GM12865 (cell line): Measurements from ENCODE around the gene KRT3.
"Not testable (repeated sequence)": the region's sequence is repeated elsewhere in the genome, so short reads cannot be mapped to it uniquely, and the experiment has no call there.

Experiments
- DNase-seq: peaks from one replicate; pipeline ENCODE4 v3.0.0; 2010; ENCODE audit warnings: low read depth
- H3K4me3 ChIP-seq: 2 replicates; pipeline ENCODE4 v1.5.1; 2011; ENCODE audit warnings: mild to moderate bottlenecking, low read depth, low read length, control low read depth
- TF ChIP-seq, protein P1 (sequence below): IDR thresholded peaks from 2 replicates; pipeline ENCODE4 v1.5.1; 2011; ENCODE audit warnings: low read length, control low read depth, low read depth, inconsistent platforms; ENCODE audit not compliant: insufficient read depth; ENCODE audit errors: missing control alignments

KRT3 gene

DNA sequence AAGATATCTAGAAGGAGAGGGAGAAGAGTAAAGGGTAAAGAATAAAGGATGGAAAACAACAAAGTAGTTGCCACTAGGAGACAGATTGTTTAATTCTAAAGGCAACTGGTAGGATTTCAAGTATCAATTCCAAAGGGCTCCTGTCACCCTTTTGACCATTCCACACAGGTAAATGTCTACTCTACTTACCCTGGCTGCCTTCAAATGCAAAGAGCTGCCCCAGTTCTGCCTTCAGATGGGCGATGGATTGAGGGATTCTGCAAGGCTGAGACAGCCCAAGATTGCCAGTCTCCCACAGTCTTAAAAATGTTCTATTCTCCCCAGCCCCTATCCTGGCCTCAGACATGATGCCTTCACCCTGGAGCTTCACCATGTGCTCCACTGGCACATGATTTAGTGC is 30.2 kb downstream of the KRT3 start:
- TF ChIP-seq, protein P1, sequence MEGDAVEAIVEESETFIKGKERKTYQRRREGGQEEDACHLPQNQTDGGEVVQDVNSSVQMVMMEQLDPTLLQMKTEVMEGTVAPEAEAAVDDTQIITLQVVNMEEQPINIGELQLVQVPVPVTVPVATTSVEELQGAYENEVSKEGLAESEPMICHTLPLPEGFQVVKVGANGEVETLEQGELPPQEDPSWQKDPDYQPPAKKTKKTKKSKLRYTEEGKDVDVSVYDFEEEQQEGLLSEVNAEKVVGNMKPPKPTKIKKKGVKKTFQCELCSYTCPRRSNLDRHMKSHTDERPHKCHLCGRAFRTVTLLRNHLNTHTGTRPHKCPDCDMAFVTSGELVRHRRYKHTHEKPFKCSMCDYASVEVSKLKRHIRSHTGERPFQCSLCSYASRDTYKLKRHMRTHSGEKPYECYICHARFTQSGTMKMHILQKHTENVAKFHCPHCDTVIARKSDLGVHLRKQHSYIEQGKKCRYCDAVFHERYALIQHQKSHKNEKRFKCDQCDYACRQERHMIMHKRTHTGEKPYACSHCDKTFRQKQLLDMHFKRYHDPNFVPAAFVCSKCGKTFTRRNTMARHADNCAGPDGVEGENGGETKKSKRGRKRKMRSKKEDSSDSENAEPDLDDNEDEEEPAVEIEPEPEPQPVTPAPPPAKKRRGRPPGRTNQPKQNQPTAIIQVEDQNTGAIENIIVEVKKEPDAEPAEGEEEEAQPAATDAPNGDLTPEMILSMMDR, result no peak
- H3K4me3 ChIP-seq, result no peak overlapping the region
- no peak for DNase-seq

- no peak overlapping the region for H3K4me3 ChIP-seq
- DNase-seq, result no peak
- TF ChIP-seq, protein P1, result no peak
These were observed 31.9 kb downstream of the KRT3 start for GRCh38 chr12:52763991-52764390.

DNA sequence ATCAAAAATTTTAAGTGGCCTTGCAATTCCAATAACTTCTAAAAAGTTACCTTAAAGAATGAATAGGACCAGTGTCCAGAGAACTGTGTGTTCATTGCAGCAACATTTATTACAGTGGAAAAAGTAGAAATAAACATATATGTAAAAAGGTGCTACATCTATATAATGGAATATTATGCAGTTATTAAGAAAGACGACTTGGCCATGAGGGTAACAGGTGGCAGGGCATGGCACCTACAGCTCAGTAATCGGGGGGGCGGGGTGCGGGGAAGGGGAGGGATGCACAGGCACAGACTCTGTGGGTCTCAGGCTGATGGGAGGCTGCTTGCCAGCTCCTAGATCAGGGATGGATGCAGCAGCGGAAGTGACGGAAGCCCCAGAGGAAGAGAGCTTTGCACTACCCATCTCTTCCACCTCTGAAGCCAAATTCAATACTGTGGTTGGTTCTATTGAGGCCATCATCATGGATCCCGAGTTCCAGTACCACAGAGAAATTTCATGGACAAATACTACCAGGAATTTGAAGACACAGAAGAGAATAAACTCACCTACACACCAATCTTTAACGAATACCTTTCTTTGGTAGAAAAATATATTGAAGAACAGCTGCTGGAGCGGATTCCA is 32.8 kb downstream of the KRT3 start:
- TF ChIP-seq, protein P1, result no peak
- no peak for DNase-seq
- H3K4me3 ChIP-seq, result no peak overlapping the region

DNA sequence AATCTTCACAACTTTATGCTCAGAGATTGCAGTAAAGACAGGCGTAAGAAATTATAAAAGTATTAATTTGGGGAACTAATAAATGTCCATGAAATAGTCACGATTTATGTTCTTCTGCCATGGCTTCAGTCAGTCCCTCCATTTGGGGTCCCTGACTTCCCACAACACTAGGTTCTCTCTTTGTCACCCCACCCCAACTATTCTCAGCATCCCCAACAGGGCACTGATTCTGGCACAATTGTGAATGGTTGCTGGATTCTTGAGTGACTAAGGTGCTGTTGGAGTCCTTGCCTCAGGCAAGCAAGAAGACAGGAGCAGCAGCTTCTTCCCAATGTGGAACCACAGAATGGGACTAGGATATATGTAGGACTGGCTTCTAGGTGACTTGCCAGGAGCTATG is 34.1 kb downstream of the KRT3 start:
- TF ChIP-seq, protein P1, result no peak
- H3K4me3 ChIP-seq, result no peak overlapping the region
- DNase-seq, result no peak

- DNase-seq, H3K4me3 ChIP-seq: not testable (repeated sequence)
These were observed 34.7 kb downstream of the KRT3 start for GRCh38 chr12:52761218-52761617.

DNA sequence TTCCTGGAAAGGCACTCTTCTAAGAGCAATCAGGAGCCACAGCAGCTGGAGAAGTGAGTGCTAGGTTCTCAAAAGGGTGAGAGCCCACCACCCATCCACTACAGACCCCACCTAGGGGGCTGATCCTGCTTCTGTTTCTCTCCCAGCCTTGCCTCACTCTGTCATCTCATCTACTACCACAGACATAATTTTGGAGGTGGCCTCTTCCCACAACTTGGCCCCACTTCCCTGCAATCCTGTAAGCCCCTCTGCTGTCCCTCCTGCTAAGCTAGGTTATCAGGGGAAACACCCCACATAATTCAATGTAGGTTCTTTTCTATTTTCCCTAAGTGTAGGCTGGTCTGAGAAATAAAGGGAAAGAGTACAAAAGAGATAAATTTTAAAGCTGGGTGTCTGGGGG is 35.3 kb downstream of the KRT3 start:
- H3K4me3 ChIP-seq, result no peak overlapping the region

DNA sequence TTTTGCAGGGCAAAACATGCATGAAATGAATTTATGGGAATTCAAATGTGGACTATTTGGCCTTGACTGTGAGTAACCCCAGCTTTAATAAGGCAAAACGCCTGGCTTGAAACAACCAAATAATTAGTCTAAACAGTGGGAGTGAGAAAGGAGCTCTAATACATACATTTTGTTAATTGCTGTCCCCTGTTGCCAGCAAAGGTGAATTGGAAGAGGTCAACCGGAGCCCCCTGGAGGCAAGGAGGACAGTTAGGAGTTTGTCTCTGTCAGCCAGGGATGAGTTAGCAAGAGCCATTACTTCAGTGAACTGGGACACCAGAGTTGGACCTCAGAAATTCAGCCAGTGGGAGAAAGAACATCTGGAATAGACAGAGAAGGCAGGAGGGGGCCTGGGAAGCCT is 36.2 kb downstream of the KRT3 start:
- TF ChIP-seq, protein P1, result no peak
- no peak for DNase-seq
- H3K4me3 ChIP-seq, result no peak overlapping the region

More for the DNA sequence above, 35.3 kb downstream of the KRT3 start:
- DNase-seq, result no peak
- TF ChIP-seq, protein P1, result no peak

DNA sequence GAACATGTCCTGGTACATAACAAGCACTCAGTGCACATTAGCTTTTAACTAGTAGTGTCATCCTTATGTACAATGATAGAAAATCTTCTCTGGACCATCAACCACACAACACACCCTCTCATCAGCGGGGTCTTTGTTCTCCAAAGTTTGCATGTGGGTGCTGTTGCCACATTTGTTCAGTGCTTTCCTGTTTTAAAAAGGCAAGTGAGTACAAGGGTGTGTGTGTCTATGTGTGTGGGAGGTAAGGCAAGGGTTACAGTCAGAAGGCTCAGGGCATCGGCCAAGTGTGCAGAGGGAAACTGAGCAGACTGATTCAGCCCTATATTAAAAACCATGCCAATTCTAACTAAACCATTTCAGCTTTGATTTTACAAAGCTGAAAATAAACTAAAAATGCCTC is 36.7 kb downstream of the KRT3 start:
- TF ChIP-seq, protein P1, result no peak
- no peak overlapping the region for H3K4me3 ChIP-seq
- DNase-seq, result no peak
